Measurements from ENCODE around the gene ECHDC1.
A peak's percentile ranks its signal among the peaks of the same experiment; 100 is the strongest.

The ECHDC1 gene

GRCh38 chr6:127342946-127343808, at the start of gene ECHDC1:
Gene ECHDC1, minus strand, starts transcription at chr6:127343609. Its CDS starts 12,581 bp downstream, at chr6:127331028.
- H3K36me3 ChIP-seq (ENCODE audit: low read depth), result peaks cover 9% of the 10 kb centered on the region
- H3K27ac ChIP-seq (ENCODE audit: poor library complexity, severe bottlenecking), result peak within 1 kb of the TSS; percentile 76
- DNase-seq (ENCODE audit: low spot score), result peak; percentile 61
- TF ChIP-seq, protein P1, sequence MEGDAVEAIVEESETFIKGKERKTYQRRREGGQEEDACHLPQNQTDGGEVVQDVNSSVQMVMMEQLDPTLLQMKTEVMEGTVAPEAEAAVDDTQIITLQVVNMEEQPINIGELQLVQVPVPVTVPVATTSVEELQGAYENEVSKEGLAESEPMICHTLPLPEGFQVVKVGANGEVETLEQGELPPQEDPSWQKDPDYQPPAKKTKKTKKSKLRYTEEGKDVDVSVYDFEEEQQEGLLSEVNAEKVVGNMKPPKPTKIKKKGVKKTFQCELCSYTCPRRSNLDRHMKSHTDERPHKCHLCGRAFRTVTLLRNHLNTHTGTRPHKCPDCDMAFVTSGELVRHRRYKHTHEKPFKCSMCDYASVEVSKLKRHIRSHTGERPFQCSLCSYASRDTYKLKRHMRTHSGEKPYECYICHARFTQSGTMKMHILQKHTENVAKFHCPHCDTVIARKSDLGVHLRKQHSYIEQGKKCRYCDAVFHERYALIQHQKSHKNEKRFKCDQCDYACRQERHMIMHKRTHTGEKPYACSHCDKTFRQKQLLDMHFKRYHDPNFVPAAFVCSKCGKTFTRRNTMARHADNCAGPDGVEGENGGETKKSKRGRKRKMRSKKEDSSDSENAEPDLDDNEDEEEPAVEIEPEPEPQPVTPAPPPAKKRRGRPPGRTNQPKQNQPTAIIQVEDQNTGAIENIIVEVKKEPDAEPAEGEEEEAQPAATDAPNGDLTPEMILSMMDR (IDR thresholded peaks at IDR 0.05; ENCODE audit: poor library complexity, severe bottlenecking), result no peak
- peak; percentile 68 for ATAC-seq (ENCODE audit: low read depth)
- H3K27me3 ChIP-seq (ENCODE audit: insufficient read depth, poor library complexity, severe bottlenecking), result no peaks in the 10 kb centered on the region
- peaks cover 32% of the 10 kb centered on the region for H3K4me1 ChIP-seq (ENCODE audit: insufficient read depth, poor library complexity, severe bottlenecking)
- no peaks in the 10 kb centered on the region for H3K9me3 ChIP-seq (ENCODE audit: severe bottlenecking)
- H3K4me3 ChIP-seq (ENCODE audit: severe bottlenecking), result peak within 1 kb of the TSS; percentile 70

GRCh38 chr6:127392301-127392700, 48.9 kb upstream of the ECHDC1 start:
- DNase-seq (ENCODE audit: low spot score) (no peak), ATAC-seq (ENCODE audit: low read depth) (peak; percentile 93)
- Histone ChIP-seq H3K36me3 (ENCODE audit: low read depth) (no peaks in the 10 kb centered on the region), H3K27ac (ENCODE audit: poor library complexity, severe bottlenecking) (peak overlapping the region; percentile 14), H3K4me1 (ENCODE audit: insufficient read depth, poor library complexity, severe bottlenecking) (peaks cover 18% of the 10 kb centered on the region), H3K27me3 (ENCODE audit: insufficient read depth, poor library complexity, severe bottlenecking) (no peaks in the 10 kb centered on the region), H3K4me3 (ENCODE audit: severe bottlenecking) (no peak overlapping the region), H3K9me3 (ENCODE audit: severe bottlenecking) (no peaks in the 10 kb centered on the region)
- TF ChIP-seq, protein P1 (IDR thresholded peaks at IDR 0.05; ENCODE audit: poor library complexity, severe bottlenecking), result no peak

- Histone ChIP-seq H3K4me3 (ENCODE audit: severe bottlenecking) (no peak overlapping the region), H3K27me3 (ENCODE audit: insufficient read depth, poor library complexity, severe bottlenecking) (no peaks in the 10 kb centered on the region), H3K36me3 (ENCODE audit: low read depth) (no peaks in the 10 kb centered on the region), H3K4me1 (ENCODE audit: insufficient read depth, poor library complexity, severe bottlenecking) (peaks cover 16% of the 10 kb centered on the region), H3K9me3 (ENCODE audit: severe bottlenecking) (no peaks in the 10 kb centered on the region), H3K27ac (ENCODE audit: poor library complexity, severe bottlenecking) (peak overlapping the region; percentile 14)
- TF ChIP-seq, protein P1 (IDR thresholded peaks at IDR 0.05; ENCODE audit: poor library complexity, severe bottlenecking), result no peak
- peak; percentile 35; the same call in 1 of the 3 replicates for ATAC-seq (ENCODE audit: low read depth)
- DNase-seq (ENCODE audit: low spot score), result no peak
Observed at GRCh38 chr6:127391094-127391953, 47.9 kb upstream of the ECHDC1 start.

GRCh38 chr6:127389706-127390105, 46.3 kb upstream of the ECHDC1 start:
- Histone ChIP-seq H3K4me1 (ENCODE audit: insufficient read depth, poor library complexity, severe bottlenecking) (peaks cover 16% of the 10 kb centered on the region), H3K9me3 (ENCODE audit: severe bottlenecking) (no peaks in the 10 kb centered on the region), H3K36me3 (ENCODE audit: low read depth) (no peaks in the 10 kb centered on the region), H3K27ac (ENCODE audit: poor library complexity, severe bottlenecking) (no peak overlapping the region), H3K4me3 (ENCODE audit: severe bottlenecking) (no peak overlapping the region), H3K27me3 (ENCODE audit: insufficient read depth, poor library complexity, severe bottlenecking) (no peaks in the 10 kb centered on the region)
- DNase-seq (ENCODE audit: low spot score), result no peak
- TF ChIP-seq, protein P1 (IDR thresholded peaks at IDR 0.05; ENCODE audit: poor library complexity, severe bottlenecking), result no peak
- ATAC-seq (ENCODE audit: low read depth), result no peak

Data from RWPE2 (cell line).